Measurements from ENCODE around the gene AGRN. TPM values are rescaled to one million over a fixed set of nuclear protein-coding genes. Genes with fewer than 3 reads are reported as not detected.

The AGRN gene
- total RNA-seq, 2 donors from 2014 or later: 12.1 to 87.6 TPM

GRCh38 chr1:1042835-1043234 lies 22.9 kb downstream of the AGRN start:
- no peak for ATAC-seq (replicated peaks)
- Mint-ChIP-seq H3K9me3 (no peaks in the 10 kb centered on the region), H3K4me3 (peak overlapping the region; percentile 30), H3K27ac (no peak overlapping the region), H3K4me1 (peaks cover 12% of the 10 kb centered on the region), H3K27me3 (peaks cover 9% of the 10 kb centered on the region), H3K36me3 (ENCODE audit: low read depth) (no peaks in the 10 kb centered on the region)

DNA sequence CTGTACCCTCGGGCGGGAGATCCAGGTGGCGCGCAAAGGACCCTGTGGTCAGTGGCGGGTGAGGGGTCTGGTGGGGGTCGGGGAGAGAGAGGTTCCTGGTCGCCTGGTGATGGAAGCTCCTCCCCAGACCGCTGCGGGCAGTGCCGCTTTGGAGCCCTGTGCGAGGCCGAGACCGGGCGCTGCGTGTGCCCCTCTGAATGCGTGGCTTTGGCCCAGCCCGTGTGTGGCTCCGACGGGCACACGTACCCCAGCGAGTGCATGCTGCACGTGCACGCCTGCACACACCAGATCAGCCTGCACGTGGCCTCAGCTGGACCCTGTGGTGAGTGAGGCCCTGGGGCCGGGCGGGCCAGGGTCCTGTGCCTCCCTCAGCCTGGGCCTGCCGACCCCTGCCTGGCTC lies 23.5 kb downstream of the AGRN start:
- no peaks in the 10 kb centered on the region for H3K9me3 Mint-ChIP-seq
- peak overlapping the region; percentile 30 for H3K4me3 Mint-ChIP-seq
- no peak overlapping the region for H3K27ac Mint-ChIP-seq
- ATAC-seq (replicated peaks): no peak
- no peaks in the 10 kb centered on the region for H3K36me3 Mint-ChIP-seq (ENCODE audit: low read depth)
- peaks cover 7% of the 10 kb centered on the region for H3K27me3 Mint-ChIP-seq
- peaks cover 11% of the 10 kb centered on the region for H3K4me1 Mint-ChIP-seq

DNA sequence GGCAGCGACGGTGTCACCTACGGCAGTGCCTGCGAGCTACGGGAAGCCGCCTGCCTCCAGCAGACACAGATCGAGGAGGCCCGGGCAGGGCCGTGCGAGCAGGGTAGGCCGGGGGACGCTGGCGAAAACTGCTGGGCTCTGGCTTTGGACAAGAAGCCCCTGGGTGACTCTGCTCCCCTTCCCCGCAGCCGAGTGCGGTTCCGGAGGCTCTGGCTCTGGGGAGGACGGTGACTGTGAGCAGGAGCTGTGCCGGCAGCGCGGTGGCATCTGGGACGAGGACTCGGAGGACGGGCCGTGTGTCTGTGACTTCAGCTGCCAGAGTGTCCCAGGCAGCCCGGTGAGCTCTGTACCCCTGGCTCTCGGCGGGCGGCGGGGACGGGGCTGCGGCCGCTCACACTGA lies 24.0 kb downstream of the AGRN start:
- Mint-ChIP-seq H3K9me3 (no peaks in the 10 kb centered on the region), H3K4me3 (no peak overlapping the region), H3K27ac (no peak overlapping the region), H3K27me3 (peaks cover 2% of the 10 kb centered on the region), H3K4me1 (peaks cover 6% of the 10 kb centered on the region), H3K36me3 (ENCODE audit: low read depth) (no peaks in the 10 kb centered on the region)
- no peak for ATAC-seq (replicated peaks)

- Mint-ChIP-seq H3K27me3 (no peaks in the 10 kb centered on the region), H3K9me3 (no peaks in the 10 kb centered on the region), H3K27ac (no peak overlapping the region), H3K4me3 (no peak overlapping the region), H3K4me1 (peaks cover 3% of the 10 kb centered on the region), H3K36me3 (ENCODE audit: low read depth) (no peaks in the 10 kb centered on the region)
- ATAC-seq (replicated peaks): no peak
These were observed 24.6 kb downstream of the AGRN start for GRCh38 chr1:1044455-1045078.

DNA sequence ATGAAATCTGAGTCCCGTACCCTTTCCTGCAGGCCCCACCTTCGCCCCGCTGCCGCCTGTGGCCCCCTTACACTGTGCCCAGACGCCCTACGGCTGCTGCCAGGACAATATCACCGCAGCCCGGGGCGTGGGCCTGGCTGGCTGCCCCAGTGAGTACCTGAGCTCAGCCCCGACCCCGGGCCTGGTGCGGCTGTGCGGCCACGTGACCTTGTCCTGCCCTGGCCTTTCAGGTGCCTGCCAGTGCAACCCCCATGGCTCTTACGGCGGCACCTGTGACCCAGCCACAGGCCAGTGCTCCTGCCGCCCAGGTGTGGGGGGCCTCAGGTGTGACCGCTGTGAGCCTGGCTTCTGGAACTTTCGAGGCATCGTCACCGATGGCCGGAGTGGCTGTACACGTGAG lies 25.2 kb downstream of the AGRN start:
- Mint-ChIP-seq H3K27ac (no peak overlapping the region), H3K4me3 (no peak overlapping the region), H3K4me1 (no peaks in the 10 kb centered on the region), H3K36me3 (ENCODE audit: low read depth) (no peaks in the 10 kb centered on the region), H3K27me3 (no peaks in the 10 kb centered on the region), H3K9me3 (no peaks in the 10 kb centered on the region)
- no peak for ATAC-seq (replicated peaks)

GRCh38 chr1:1046243-1046642 lies 26.3 kb downstream of the AGRN start:
- no peak overlapping the region for H3K27ac Mint-ChIP-seq
- H3K9me3 Mint-ChIP-seq: no peaks in the 10 kb centered on the region

GRCh38 chr1:1046767-1047166 lies 26.8 kb downstream of the AGRN start:
- Mint-ChIP-seq H3K27me3 (no peaks in the 10 kb centered on the region), H3K4me3 (no peak overlapping the region), H3K27ac (no peak overlapping the region), H3K4me1 (no peaks in the 10 kb centered on the region), H3K9me3 (no peaks in the 10 kb centered on the region), H3K36me3 (ENCODE audit: low read depth) (no peaks in the 10 kb centered on the region)
- no peak for ATAC-seq (replicated peaks)

More at GRCh38 chr1:1046243-1046642, 26.3 kb downstream of the AGRN start:
- no peak for ATAC-seq (replicated peaks)
- Mint-ChIP-seq H3K36me3 (ENCODE audit: low read depth) (no peaks in the 10 kb centered on the region), H3K4me1 (no peaks in the 10 kb centered on the region), H3K27me3 (no peaks in the 10 kb centered on the region), H3K4me3 (no peak overlapping the region)

DNA sequence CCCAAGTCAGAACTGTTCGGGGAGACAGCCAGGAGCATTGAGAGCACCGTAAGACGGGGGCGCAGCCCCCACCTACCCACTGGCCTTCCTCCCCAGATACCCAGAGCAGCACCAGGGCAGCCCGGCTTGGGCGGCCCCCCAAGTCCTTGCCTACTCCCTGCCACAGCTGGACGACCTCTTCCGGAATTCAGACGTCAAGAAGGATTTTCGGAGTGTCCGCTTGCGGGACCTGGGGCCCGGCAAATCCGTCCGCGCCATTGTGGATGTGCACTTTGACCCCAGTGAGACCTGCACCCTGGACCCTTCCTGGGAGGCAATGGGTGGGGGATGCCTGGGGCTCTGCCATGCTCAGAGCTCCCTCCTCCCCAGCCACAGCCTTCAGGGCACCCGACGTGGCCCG lies 27.5 kb downstream of the AGRN start:
- ATAC-seq (replicated peaks): no peak
- no peaks in the 10 kb centered on the region for H3K27me3 Mint-ChIP-seq

GRCh38 chr1:1047963-1048362 lies 28.0 kb downstream of the AGRN start:
- H3K4me3 Mint-ChIP-seq: no peak overlapping the region
- no peaks in the 10 kb centered on the region for H3K36me3 Mint-ChIP-seq (ENCODE audit: low read depth)
- no peaks in the 10 kb centered on the region for H3K27me3 Mint-ChIP-seq
- ATAC-seq (replicated peaks): no peak
- H3K27ac Mint-ChIP-seq: no peak overlapping the region
- no peaks in the 10 kb centered on the region for H3K4me1 Mint-ChIP-seq
- H3K9me3 Mint-ChIP-seq: no peaks in the 10 kb centered on the region

More for the DNA sequence above, 27.5 kb downstream of the AGRN start:
- Mint-ChIP-seq H3K27ac (no peak overlapping the region), H3K4me3 (no peak overlapping the region), H3K4me1 (no peaks in the 10 kb centered on the region), H3K36me3 (ENCODE audit: low read depth) (no peaks in the 10 kb centered on the region), H3K9me3 (no peaks in the 10 kb centered on the region)

GRCh38 chr1:1048765-1049164 lies 28.8 kb downstream of the AGRN start:
- Mint-ChIP-seq H3K9me3 (no peaks in the 10 kb centered on the region), H3K27ac (no peak overlapping the region), H3K4me3 (no peak overlapping the region), H3K36me3 (ENCODE audit: low read depth) (no peaks in the 10 kb centered on the region), H3K27me3 (no peaks in the 10 kb centered on the region), H3K4me1 (no peaks in the 10 kb centered on the region)
- no peak for ATAC-seq (replicated peaks)

DNA sequence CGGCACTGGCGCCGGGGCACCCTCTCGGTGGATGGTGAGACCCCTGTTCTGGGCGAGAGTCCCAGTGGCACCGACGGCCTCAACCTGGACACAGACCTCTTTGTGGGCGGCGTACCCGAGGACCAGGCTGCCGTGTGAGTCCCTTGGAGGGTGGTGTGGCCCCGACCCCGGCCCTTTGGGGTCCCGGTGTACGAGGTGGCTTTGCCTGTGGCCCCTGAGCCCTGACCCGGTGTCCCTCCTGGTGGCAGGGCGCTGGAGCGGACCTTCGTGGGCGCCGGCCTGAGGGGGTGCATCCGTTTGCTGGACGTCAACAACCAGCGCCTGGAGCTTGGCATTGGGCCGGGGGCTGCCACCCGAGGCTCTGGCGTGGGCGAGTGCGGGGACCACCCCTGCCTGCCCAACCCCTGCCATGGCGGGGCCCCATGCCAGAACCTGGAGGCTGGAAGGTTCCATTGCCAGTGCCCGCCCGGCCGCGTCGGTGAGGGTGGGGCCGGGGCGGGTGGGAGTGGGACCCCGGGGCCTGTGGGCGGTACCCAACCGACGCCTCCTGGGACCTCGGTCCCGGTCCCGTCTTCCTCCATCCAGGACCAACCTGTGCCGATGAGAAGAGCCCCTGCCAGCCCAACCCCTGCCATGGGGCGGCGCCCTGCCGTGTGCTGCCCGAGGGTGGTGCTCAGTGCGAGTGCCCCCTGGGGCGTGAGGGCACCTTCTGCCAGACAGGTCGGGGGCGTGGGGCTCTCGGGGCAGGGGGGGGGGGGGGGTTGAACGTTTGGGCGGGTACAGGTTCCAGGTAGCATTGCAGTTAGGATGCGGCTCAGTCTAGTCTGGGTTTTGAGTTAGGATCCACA lies 29.6 kb downstream of the AGRN start:
- ATAC-seq (replicated peaks): no peak
- H3K4me3 Mint-ChIP-seq: no peak overlapping the region
- no peak overlapping the region for H3K27ac Mint-ChIP-seq
- H3K27me3 Mint-ChIP-seq: no peaks in the 10 kb centered on the region
- no peaks in the 10 kb centered on the region for H3K9me3 Mint-ChIP-seq
- no peaks in the 10 kb centered on the region for H3K36me3 Mint-ChIP-seq (ENCODE audit: low read depth)
- H3K4me1 Mint-ChIP-seq: no peaks in the 10 kb centered on the region

DNA sequence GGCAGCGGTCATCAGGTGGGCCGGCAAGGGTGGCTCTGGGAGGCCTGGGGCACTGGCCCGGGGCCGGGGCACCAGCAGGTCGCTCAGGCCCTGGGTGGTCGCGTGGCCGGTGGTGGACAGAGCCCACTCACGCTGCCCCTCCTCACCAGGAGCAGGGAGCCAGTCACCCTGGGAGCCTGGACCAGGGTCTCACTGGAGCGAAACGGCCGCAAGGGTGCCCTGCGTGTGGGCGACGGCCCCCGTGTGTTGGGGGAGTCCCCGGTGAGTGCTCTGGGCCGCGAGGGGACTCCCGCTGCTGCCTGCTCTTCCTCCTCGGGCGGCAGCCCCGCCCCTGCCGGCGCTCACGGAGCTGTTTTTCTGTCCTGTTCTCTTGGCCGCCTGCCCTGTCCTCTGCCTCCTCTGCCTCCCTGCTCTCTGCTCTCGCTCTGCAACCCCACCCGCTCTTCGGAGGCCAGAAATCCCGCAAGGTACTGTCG lies 30.7 kb downstream of the AGRN start:
- H3K9me3 Mint-ChIP-seq: no peaks in the 10 kb centered on the region
- no peak overlapping the region for H3K27ac Mint-ChIP-seq
- no peaks in the 10 kb centered on the region for H3K4me1 Mint-ChIP-seq
- H3K27me3 Mint-ChIP-seq: no peaks in the 10 kb centered on the region
- H3K4me3 Mint-ChIP-seq: no peak overlapping the region
- no peaks in the 10 kb centered on the region for H3K36me3 Mint-ChIP-seq (ENCODE audit: low read depth)
- ATAC-seq (replicated peaks): no peak

DNA sequence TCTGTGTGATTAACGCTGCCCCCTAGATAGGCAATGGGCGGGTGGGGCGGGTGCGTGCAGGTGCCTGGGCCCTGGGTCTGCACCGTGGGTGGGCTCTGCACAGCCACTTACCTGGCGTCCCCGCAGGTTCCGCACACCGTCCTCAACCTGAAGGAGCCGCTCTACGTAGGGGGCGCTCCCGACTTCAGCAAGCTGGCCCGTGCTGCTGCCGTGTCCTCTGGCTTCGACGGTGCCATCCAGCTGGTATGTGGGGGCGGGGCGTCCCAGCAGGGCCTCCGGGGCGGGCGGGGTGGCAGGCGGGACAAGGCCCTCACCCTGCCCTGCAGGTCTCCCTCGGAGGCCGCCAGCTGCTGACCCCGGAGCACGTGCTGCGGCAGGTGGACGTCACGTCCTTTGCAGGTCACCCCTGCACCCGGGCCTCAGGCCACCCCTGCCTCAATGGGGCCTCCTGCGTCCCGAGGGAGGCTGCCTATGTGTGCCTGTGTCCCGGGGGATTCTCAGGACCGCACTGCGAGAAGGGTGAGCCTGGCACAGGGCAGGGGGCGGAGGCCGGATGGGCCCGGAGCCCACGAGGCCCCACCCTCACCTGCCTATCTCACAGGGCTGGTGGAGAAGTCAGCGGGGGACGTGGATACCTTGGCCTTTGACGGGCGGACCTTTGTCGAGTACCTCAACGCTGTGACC lies 31.3 kb downstream of the AGRN start:
- H3K36me3 Mint-ChIP-seq (ENCODE audit: low read depth): no peaks in the 10 kb centered on the region
- no peak overlapping the region for H3K4me3 Mint-ChIP-seq
- no peaks in the 10 kb centered on the region for H3K27me3 Mint-ChIP-seq
- no peaks in the 10 kb centered on the region for H3K4me1 Mint-ChIP-seq
- H3K27ac Mint-ChIP-seq: no peak overlapping the region
- no peaks in the 10 kb centered on the region for H3K9me3 Mint-ChIP-seq
- no peak for ATAC-seq (replicated peaks)

- Mint-ChIP-seq H3K9me3 (no peaks in the 10 kb centered on the region), H3K4me3 (no peak overlapping the region), H3K27ac (no peak overlapping the region), H3K27me3 (no peaks in the 10 kb centered on the region), H3K4me1 (no peaks in the 10 kb centered on the region), H3K36me3 (ENCODE audit: low read depth) (no peaks in the 10 kb centered on the region)
- no peak for ATAC-seq (replicated peaks)
These were observed 32.3 kb downstream of the AGRN start for GRCh38 chr1:1052003-1052840.

Data from activated T-helper 17 cell treated with anti-CD3 and anti-CD28 coated beads, Interleukin-2, amount 50 U/mL, for 72 hours (primary cell).